PC-3 (cell line): ENCODE data around the gene CFAP58. TPM values are rescaled to one million over a fixed set of nuclear protein-coding genes. Genes with fewer than 3 reads are reported as not detected.
A peak's percentile ranks its signal among the peaks of the same experiment; 100 is the strongest.

ENCODE experiments used
- ATAC-seq: fragments of 200-7000 bp; cut with Tn5 transposase; 2 replicates; pipeline ENCODE4 v1.9.1; 2020; ENCODE audit warnings: mild to moderate bottlenecking, moderate library complexity
- BruUV-seq: library from RNA; stranded (reverse); fragments of 400-500 nt; replicated peaks from 2 replicates; lab custom pipeline; 2021; lab: Mats Ljungman, UMichigan
- CTCF ChIA-PET: fragments of 300-600 bp; sonication (Branson Sonifier 250); formaldehyde crosslinking; loops from one replicate; lab custom pipeline; 2022; ENCODE audit warnings: antibody characterized with exemption; lab: Charles Lee
- POLR2A ChIA-PET: fragments of 300-600 bp; sonication (Branson Sonifier 250); formaldehyde crosslinking; loops from one replicate; lab custom pipeline; 2022; ENCODE audit warnings: antibody characterized with exemption; ENCODE audit not compliant: unreplicated experiment; lab: Charles Lee
- DNase-seq: peaks from one replicate; pipeline ENCODE4 v3.0.0-alpha.2; 2015
- H2AFZ ChIP-seq: fragments of 300-600 bp; sonication (generic); 2 replicates; pipeline ENCODE4 v1.6.0; 2016; ENCODE audit warnings: antibody characterized with exemption, low read length
- H3F3A ChIP-seq: fragments of 300-600 bp; sonication (generic); one replicate; pipeline ENCODE4 v1.6.0; 2017; ENCODE audit warnings: antibody characterized with exemption, low read length, control low read depth, mild to moderate bottlenecking; ENCODE audit not compliant: unreplicated experiment
- H3K27ac ChIP-seq: fragments of 300-600 bp; sonication (generic); 2 replicates; pipeline ENCODE4 v1.5.1; 2016; ENCODE audit warnings: mild to moderate bottlenecking, low read length
- H3K27me3 ChIP-seq: fragments of 300-600 bp; sonication (generic); 2 replicates; pipeline ENCODE4 v1.6.1; 2016; ENCODE audit warnings: low read length, mixed read lengths
- H3K36me3 ChIP-seq: fragments of 300-600 bp; sonication (generic); 2 replicates; pipeline ENCODE4 v1.6.1; 2016; ENCODE audit warnings: low read depth, mixed run types, low read length, mixed read lengths
- H3K4me1 ChIP-seq: fragments of 300-600 bp; sonication (generic); 2 replicates; pipeline ENCODE4 v1.5.1; 2016; ENCODE audit warnings: low read length; ENCODE audit not compliant: insufficient read depth
- H3K4me2 ChIP-seq: fragments of 300-600 bp; sonication (generic); 2 replicates; pipeline ENCODE4 v1.6.0; 2016; ENCODE audit warnings: low read length
- H3K4me3 ChIP-seq: fragments of 300-600 bp; sonication (generic); 2 replicates; pipeline ENCODE4 v1.5.1; 2016; ENCODE audit warnings: mild to moderate bottlenecking, low read length, mixed read lengths
- H3K79me2 ChIP-seq: fragments of 300-600 bp; sonication (generic); 2 replicates; pipeline ENCODE4 v1.6.1; 2017; ENCODE audit warnings: low read length, mixed read lengths
- H3K9ac ChIP-seq: fragments of 300-600 bp; sonication (generic); 2 replicates; pipeline ENCODE4 v1.6.0; 2016; ENCODE audit warnings: mild to moderate bottlenecking, low read length
- H3K9me2 ChIP-seq: fragments of 300-600 bp; sonication (generic); replicated peaks from 2 replicates; pipeline ENCODE4 v1.6.1; 2016; ENCODE audit warnings: mixed run types, low read length, mixed read lengths
- H3K9me3 ChIP-seq: fragments of 300-600 bp; sonication (generic); 2 replicates; pipeline ENCODE4 v1.6.1; 2016; ENCODE audit warnings: low read length, mixed read lengths
- H4K20me1 ChIP-seq: fragments of 300-600 bp; sonication (generic); 2 replicates; pipeline ENCODE4 v1.6.1; 2016; ENCODE audit warnings: low read length, mixed read lengths
- CTCF ChIP-seq: fragments of 300-600 bp; sonication (generic); conservative IDR thresholded peaks from 2 replicates; pipeline ENCODE4 v1.5.1; 2017; ENCODE audit warnings: antibody characterized with exemption, low read depth, mild to moderate bottlenecking, low read length
- EZH2 ChIP-seq: fragments of 300-600 bp; sonication (generic); IDR thresholded peaks from one replicate; pipeline ENCODE4 v1.6.1; 2017; ENCODE audit warnings: antibody characterized with exemption, mild to moderate bottlenecking, low read length; ENCODE audit not compliant: unreplicated experiment
- EZH2phosphoT487 ChIP-seq: fragments of 300-600 bp; sonication (generic); IDR thresholded peaks from 2 replicates; pipeline ENCODE4 v1.6.1; 2018; ENCODE audit warnings: mild to moderate bottlenecking, antibody characterized with exemption, low read length, borderline replicate concordance
- intact Hi-C: fragments of 100-400 bp; cut with micrococcal nuclease; formaldehyde crosslinking; loops from 2 replicates; pipeline ENCODE4 v1.9.0; 2023
- total RNA-seq: library from RNA; depleted of rRNA; stranded (reverse); fragments of >200 nt; gene quantifications from 2 replicates; pipeline ENCODE4 v1.2.3, GENCODE V29; 2014

The CFAP58 gene
- total RNA-seq, 1 experiment from 2014 or later: 0.26 TPM

- DNase-seq: no peak
- no peak overlapping the region for H2AFZ ChIP-seq
- ChIA-PET CTCF (no interaction called here), POLR2A (no interaction called here)
- no peaks in the 10 kb centered on the region for H3K9me2 ChIP-seq
- no peak overlapping the region for H3K9ac ChIP-seq
- H3F3A ChIP-seq: no peaks in the 10 kb centered on the region
- intact Hi-C loops: no loop called here
- no peaks in the 10 kb centered on the region for H3K36me3 ChIP-seq
- no peak overlapping the region for H3K4me3 ChIP-seq
- no TSS peak for BruUV-seq
- no peak for ATAC-seq
- H3K9me3 ChIP-seq: no peaks in the 10 kb centered on the region
- H3K27ac ChIP-seq: no peak overlapping the region
- H3K4me1 ChIP-seq: no peaks in the 10 kb centered on the region
- H3K4me2 ChIP-seq: no peak overlapping the region
- H3K27me3 ChIP-seq: peaks cover 18% of the 10 kb centered on the region
- no peaks in the 10 kb centered on the region for H4K20me1 ChIP-seq
- TF ChIP-seq EZH2phosphoT487 (no peak), EZH2 (no peak), CTCF (peak; percentile 27; the same call in 1 of the 2 replicates)
- H3K79me2 ChIP-seq: no peaks in the 10 kb centered on the region
These were observed 132.0 kb downstream of the CFAP58 start for GRCh38 chr10:104485632-104486031.

GRCh38 chr10:104486803-104487202, 133.2 kb downstream of the CFAP58 start:
- H3K36me3 ChIP-seq: no peaks in the 10 kb centered on the region
- BruUV-seq: no TSS peak
- H3K27me3 ChIP-seq: peaks cover 18% of the 10 kb centered on the region
- intact Hi-C loops: no loop called here
- no peak overlapping the region for H3K9ac ChIP-seq
- ChIA-PET POLR2A (no interaction called here), CTCF (no interaction called here)
- H2AFZ ChIP-seq: no peak overlapping the region
- H3K27ac ChIP-seq: no peak overlapping the region
- ATAC-seq (no peak), DNase-seq (no peak)
- H4K20me1 ChIP-seq: no peaks in the 10 kb centered on the region
- H3K79me2 ChIP-seq: no peaks in the 10 kb centered on the region
- no peaks in the 10 kb centered on the region for H3K9me3 ChIP-seq
- no peaks in the 10 kb centered on the region for H3F3A ChIP-seq
- TF ChIP-seq EZH2phosphoT487 (no peak), EZH2 (no peak), CTCF (no peak)
- no peak overlapping the region for H3K4me3 ChIP-seq
- no peaks in the 10 kb centered on the region for H3K4me1 ChIP-seq
- no peak overlapping the region for H3K4me2 ChIP-seq
- no peaks in the 10 kb centered on the region for H3K9me2 ChIP-seq

GRCh38 chr10:104487794-104488438, 134.3 kb downstream of the CFAP58 start:
- no peak overlapping the region for H3K27ac ChIP-seq
- no peak overlapping the region for H3K4me3 ChIP-seq
- peaks cover 18% of the 10 kb centered on the region for H3K27me3 ChIP-seq
- no peaks in the 10 kb centered on the region for H3K79me2 ChIP-seq
- BruUV-seq: no TSS peak
- H3K4me2 ChIP-seq: no peak overlapping the region
- ChIA-PET POLR2A (no interaction called here), CTCF (no interaction called here)
- no peaks in the 10 kb centered on the region for H4K20me1 ChIP-seq
- H3K9me2 ChIP-seq: no peaks in the 10 kb centered on the region
- H3K9ac ChIP-seq: no peak overlapping the region
- no peaks in the 10 kb centered on the region for H3F3A ChIP-seq
- H3K9me3 ChIP-seq: no peaks in the 10 kb centered on the region
- intact Hi-C loops: no loop called here
- no peak for DNase-seq
- H3K4me1 ChIP-seq: no peaks in the 10 kb centered on the region
- no peaks in the 10 kb centered on the region for H3K36me3 ChIP-seq
- ATAC-seq: no peak
- no peak overlapping the region for H2AFZ ChIP-seq
- TF ChIP-seq CTCF: no peak
